Right lobe of liver (tissue), 4 donors: ENCODE data around the gene JDP2.

Source experiments
- POLR2A ChIP-seq: fragments of 450-650 bp; IDR thresholded peaks from one replicate; pipeline ENCODE4 v1.6.1; 2017; ENCODE audit warnings: antibody characterized with exemption, mild to moderate bottlenecking
- TF ChIP-seq, protein P1 (sequence below), 4 donors: fragments of 200-600 bp in 3 of 4; fragments of 450-650 bp in 1 of 4; IDR thresholded peaks; one replicate each; pipeline versions ENCODE4 v1.5.1 to v1.8.0; 2016 to 2022; ENCODE audit warnings: antibody characterized with exemption in 4 of 4, mild to moderate bottlenecking in 2 of 4
- donor health status: DM: no; HTN: no; CAD: no.
- donor health status: DM: no; HTN: no; CAD: no.
- donor health status: DM: no; HTN: yes; CAD: no.

DNA sequence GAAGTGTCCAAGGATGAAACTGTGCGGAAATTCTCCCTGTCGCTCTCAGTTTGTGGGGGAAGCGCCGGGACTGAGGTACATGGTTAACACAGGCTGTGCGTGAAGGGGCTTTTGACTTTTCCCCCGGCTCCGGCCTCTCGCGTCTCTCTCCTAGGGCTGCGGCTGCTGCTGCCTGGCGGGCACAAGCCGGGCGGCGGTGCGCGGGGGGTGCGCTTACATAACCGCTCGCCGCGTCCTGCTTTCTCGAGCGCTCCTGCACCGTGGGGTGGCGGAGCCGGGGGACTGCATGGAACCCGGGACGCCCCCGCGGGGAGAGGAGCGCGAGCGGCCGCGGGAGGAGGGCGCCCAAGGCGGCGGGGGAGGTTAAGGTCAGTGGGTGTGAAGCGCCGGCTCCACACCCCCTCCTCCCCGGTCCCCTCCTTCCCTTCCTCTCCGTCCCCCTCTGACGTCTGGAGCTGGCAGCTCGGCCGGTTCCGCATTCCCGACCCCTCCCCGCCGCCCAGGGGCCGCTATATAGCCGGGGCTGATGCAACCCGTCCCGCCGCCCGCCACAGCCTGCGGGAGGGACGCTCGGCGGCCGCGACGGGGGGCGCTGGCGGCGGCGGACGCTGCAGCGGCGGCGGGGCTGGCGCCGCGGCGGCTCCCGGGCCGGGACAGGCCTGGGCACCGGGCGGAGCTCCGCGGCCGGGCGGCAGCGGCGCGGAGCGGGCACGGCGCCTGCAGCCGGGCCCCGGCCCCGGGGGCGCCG lies at the start of gene JDP2:
- TF ChIP-seq, protein P1, sequence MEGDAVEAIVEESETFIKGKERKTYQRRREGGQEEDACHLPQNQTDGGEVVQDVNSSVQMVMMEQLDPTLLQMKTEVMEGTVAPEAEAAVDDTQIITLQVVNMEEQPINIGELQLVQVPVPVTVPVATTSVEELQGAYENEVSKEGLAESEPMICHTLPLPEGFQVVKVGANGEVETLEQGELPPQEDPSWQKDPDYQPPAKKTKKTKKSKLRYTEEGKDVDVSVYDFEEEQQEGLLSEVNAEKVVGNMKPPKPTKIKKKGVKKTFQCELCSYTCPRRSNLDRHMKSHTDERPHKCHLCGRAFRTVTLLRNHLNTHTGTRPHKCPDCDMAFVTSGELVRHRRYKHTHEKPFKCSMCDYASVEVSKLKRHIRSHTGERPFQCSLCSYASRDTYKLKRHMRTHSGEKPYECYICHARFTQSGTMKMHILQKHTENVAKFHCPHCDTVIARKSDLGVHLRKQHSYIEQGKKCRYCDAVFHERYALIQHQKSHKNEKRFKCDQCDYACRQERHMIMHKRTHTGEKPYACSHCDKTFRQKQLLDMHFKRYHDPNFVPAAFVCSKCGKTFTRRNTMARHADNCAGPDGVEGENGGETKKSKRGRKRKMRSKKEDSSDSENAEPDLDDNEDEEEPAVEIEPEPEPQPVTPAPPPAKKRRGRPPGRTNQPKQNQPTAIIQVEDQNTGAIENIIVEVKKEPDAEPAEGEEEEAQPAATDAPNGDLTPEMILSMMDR (IDR thresholded peaks at IDR 0.05) = peak; percentile 5 to 28 (median 9)
- TF ChIP-seq POLR2A = peak; percentile 91
